ENCODE results near the gene TMEM183A. TPM values are rescaled to one million over a fixed set of nuclear protein-coding genes. Genes with fewer than 3 reads are reported as not detected.

Gene TMEM183A
- total and polyA plus RNA-seq, 9 of the 15 experiments (the other 6 are each of a cell fraction or from before 2014, with no cell fraction given) = 23.4 to 190 (median 124) TPM

DNA sequence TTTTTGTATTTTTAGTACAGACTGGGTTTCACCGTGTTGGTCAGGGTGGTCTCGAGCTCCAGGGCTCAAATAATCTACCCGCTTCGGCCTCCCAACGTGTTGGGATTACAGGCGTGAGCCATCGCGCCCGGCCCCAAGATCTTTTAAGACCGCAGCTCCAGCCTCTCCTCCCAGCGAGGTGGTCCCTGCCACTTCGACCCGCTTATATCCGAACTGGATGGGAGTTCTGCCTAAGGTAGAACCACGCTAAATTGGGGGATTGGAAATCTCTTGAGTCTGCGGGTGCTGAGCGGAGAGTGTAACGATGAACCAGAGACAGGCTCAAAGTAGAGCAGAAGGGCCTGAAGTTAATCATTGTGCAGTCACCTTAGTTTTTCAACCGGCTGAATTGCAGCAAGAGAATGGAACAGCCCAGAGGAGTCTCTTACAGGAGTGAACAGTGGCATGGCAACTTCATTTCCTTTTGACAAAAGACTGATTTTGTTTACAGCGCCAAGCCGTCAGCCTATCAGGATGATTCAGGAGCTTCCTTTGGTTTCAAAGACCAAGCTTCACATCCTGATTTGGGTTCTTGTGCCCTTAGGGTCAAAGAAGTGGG lies 39.4 kb upstream of the TMEM183A start (continued):
- 0 out of 2 replicates have a peak, but pooled peaks have one; percentile 50 for TF ChIP-seq KAT7 (CRISPR knock-in tag; IDR thresholded peaks at IDR 0.05; ENCODE audit: borderline replicate concordance)
- TF ChIP-seq, protein P1, sequence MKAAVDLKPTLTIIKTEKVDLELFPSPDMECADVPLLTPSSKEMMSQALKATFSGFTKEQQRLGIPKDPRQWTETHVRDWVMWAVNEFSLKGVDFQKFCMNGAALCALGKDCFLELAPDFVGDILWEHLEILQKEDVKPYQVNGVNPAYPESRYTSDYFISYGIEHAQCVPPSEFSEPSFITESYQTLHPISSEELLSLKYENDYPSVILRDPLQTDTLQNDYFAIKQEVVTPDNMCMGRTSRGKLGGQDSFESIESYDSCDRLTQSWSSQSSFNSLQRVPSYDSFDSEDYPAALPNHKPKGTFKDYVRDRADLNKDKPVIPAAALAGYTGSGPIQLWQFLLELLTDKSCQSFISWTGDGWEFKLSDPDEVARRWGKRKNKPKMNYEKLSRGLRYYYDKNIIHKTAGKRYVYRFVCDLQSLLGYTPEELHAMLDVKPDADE (conservative IDR thresholded peaks at IDR 0.05; ENCODE audit: control insufficient read depth, low read depth, low read length) = no peak
- no peak for TF ChIP-seq RFX7 (CRISPR knock-in tag; IDR thresholded peaks at IDR 0.05)
- TF ChIP-seq NRF1 (conservative IDR thresholded peaks at IDR 0.05 in 1 of 2, IDR thresholded peaks at IDR 0.05 in 1 of 2) = 0 out of 4 replicates have a peak, but pooled peaks of 1 of the 2 experiments have one; percentile 19
- TF ChIP-seq, protein P2, sequence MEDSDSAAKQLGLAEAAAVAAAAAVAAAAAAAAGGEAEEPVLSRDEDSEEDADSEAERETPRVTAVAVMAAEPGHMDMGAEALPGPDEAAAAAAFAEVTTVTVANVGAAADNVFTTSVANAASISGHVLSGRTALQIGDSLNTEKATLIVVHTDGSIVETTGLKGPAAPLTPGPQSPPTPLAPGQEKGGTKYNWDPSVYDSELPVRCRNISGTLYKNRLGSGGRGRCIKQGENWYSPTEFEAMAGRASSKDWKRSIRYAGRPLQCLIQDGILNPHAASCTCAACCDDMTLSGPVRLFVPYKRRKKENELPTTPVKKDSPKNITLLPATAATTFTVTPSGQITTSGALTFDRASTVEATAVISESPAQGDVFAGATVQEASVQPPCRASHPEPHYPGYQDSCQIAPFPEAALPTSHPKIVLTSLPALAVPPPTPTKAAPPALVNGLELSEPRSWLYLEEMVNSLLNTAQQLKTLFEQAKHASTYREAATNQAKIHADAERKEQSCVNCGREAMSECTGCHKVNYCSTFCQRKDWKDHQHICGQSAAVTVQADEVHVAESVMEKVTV (CRISPR knock-in tag; IDR thresholded peaks at IDR 0.05) = 0 out of 2 replicates have a peak, but pooled peaks have one; percentile 21
- no peak for TF ChIP-seq ELF2 (CRISPR knock-in tag; IDR thresholded peaks at IDR 0.05)
- no peak for TF ChIP-seq HMG20B (CRISPR knock-in tag; IDR thresholded peaks at IDR 0.05)
- 0 out of 4 replicates have a peak, but pooled peaks of 1 of the 2 experiments have one; percentile 34 for TF ChIP-seq HDAC1 (IDR thresholded peaks at IDR 0.05)
- TF ChIP-seq PRMT5 (CRISPR knock-in tag; IDR thresholded peaks at IDR 0.05) = no peak
- no peak for TF ChIP-seq HEY1 (CRISPR knock-in tag; IDR thresholded peaks at IDR 0.05; ENCODE audit: borderline replicate concordance)
- TF ChIP-seq, protein P3, sequence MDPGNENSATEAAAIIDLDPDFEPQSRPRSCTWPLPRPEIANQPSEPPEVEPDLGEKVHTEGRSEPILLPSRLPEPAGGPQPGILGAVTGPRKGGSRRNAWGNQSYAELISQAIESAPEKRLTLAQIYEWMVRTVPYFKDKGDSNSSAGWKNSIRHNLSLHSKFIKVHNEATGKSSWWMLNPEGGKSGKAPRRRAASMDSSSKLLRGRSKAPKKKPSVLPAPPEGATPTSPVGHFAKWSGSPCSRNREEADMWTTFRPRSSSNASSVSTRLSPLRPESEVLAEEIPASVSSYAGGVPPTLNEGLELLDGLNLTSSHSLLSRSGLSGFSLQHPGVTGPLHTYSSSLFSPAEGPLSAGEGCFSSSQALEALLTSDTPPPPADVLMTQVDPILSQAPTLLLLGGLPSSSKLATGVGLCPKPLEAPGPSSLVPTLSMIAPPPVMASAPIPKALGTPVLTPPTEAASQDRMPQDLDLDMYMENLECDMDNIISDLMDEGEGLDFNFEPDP (CRISPR knock-in tag; IDR thresholded peaks at IDR 0.05) = no peak
- no peak for TF ChIP-seq ZNF644 (tag; IDR thresholded peaks at IDR 0.05; ENCODE audit: low read depth)
- no peak for TF ChIP-seq DDX20 (tag; IDR thresholded peaks at IDR 0.05; ENCODE audit: low read depth)
- no peak for TF ChIP-seq PPARD (CRISPR knock-in tag; IDR thresholded peaks at IDR 0.05)
